ENCODE results near the gene MAX. TPM values are rescaled to one million over a fixed set of nuclear protein-coding genes. Genes with fewer than 3 reads are reported as not detected.

Gene MAX
- total RNA-seq, 6 experiments from 2014 or later, result 79.0 to 95.6 (median 81.9) TPM

DNA sequence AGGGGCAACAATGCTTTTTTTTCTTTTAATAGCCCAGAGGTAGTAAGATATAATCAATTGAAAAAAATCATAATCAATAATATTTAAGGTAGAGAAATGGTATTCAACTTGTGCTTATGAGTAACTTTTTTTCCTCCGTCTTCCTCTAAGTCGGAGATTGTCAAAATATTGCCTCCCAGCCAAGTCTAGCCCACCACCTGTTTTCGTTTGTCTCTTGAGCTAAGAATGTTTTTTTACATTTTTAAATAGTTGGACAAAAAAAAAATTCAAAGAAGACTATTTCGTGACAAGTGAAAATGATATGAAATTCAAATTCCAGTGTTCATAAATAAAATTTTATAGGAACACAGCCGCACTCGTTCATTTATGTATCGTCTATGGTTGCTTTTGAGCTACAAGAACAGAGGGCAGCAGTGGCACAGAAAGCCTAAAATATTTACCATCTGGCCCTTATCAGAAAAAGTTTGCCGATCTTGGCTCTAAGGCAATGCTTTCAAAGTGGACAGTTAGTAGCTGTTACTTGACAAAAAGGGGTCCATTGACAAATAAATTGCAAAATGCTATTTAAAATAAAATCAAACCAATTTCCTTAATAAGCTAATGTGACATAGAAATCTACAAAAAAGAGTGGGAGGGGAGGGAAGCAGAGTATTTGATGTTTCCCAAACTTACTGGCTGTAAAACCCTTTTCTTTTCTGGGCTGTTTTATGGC lies 40.8 kb upstream of the MAX start:
- no peak overlapping the region for H3K27ac Mint-ChIP-seq
- no peaks in the 10 kb centered on the region for H3K9me3 Mint-ChIP-seq
- peaks cover 29% of the 10 kb centered on the region for H3K27me3 Mint-ChIP-seq (ENCODE audit: insufficient read depth)
- TF ChIP-seq, protein P1, sequence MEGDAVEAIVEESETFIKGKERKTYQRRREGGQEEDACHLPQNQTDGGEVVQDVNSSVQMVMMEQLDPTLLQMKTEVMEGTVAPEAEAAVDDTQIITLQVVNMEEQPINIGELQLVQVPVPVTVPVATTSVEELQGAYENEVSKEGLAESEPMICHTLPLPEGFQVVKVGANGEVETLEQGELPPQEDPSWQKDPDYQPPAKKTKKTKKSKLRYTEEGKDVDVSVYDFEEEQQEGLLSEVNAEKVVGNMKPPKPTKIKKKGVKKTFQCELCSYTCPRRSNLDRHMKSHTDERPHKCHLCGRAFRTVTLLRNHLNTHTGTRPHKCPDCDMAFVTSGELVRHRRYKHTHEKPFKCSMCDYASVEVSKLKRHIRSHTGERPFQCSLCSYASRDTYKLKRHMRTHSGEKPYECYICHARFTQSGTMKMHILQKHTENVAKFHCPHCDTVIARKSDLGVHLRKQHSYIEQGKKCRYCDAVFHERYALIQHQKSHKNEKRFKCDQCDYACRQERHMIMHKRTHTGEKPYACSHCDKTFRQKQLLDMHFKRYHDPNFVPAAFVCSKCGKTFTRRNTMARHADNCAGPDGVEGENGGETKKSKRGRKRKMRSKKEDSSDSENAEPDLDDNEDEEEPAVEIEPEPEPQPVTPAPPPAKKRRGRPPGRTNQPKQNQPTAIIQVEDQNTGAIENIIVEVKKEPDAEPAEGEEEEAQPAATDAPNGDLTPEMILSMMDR (IDR thresholded peaks at IDR 0.05), result no peak
- no peaks in the 10 kb centered on the region for H3K4me1 Mint-ChIP-seq (ENCODE audit: low read depth)
- no peak for DNase-seq
- H3K36me3 Mint-ChIP-seq (ENCODE audit: low read depth), result no peaks in the 10 kb centered on the region
- H3K4me3 Mint-ChIP-seq, result no peak overlapping the region

DNA sequence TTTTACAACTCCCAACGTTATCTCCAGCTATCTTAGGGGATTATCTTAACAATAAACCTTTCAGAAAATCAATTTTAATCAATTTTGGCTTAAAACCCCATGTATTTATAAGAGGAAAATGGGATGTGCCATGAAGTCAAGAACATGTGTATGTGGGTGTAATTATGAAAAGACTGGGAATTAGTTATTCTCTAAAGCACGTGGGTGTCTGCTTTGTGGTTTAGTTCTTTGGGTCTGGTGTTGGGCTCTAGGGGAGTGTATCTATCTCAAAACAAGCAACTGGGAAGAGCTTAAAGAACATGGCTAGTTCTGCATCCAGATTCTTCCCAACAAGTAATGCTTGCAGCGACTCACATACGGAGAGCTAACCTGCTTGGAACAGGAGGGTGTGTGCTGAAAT lies 40.1 kb upstream of the MAX start:
- TF ChIP-seq, protein P1 (IDR thresholded peaks at IDR 0.05), result no peak
- Mint-ChIP-seq H3K36me3 (ENCODE audit: low read depth) (no peaks in the 10 kb centered on the region), H3K9me3 (no peaks in the 10 kb centered on the region), H3K27ac (no peak overlapping the region), H3K4me1 (ENCODE audit: low read depth) (no peaks in the 10 kb centered on the region), H3K27me3 (ENCODE audit: insufficient read depth) (peaks cover 29% of the 10 kb centered on the region), H3K4me3 (no peak overlapping the region)
- DNase-seq, result no peak

DNA sequence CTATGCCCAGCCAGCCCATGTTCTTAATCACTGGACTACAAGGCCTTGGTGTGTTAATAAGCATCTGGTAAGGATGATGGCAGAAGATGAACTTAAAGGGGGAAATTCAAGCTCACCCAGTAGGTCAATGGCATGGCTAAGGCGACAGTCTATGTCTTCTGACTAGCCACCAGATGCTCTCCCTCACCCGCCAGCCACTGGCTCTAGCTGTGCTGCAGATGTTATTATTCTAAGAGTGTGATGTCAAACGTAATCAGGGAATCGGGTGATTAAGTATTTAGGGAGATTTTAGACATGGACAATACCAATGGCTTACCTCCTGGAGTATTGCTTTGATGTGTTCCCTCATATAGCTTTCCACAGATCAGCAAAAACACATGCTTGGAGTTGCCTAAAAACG lies 39.2 kb upstream of the MAX start:
- Mint-ChIP-seq H3K4me3 (no peak overlapping the region), H3K4me1 (ENCODE audit: low read depth) (no peaks in the 10 kb centered on the region), H3K27me3 (ENCODE audit: insufficient read depth) (peaks cover 31% of the 10 kb centered on the region), H3K9me3 (no peaks in the 10 kb centered on the region), H3K36me3 (ENCODE audit: low read depth) (no peaks in the 10 kb centered on the region), H3K27ac (no peak overlapping the region)
- DNase-seq, result no peak
- TF ChIP-seq, protein P1 (IDR thresholded peaks at IDR 0.05), result no peak

DNA sequence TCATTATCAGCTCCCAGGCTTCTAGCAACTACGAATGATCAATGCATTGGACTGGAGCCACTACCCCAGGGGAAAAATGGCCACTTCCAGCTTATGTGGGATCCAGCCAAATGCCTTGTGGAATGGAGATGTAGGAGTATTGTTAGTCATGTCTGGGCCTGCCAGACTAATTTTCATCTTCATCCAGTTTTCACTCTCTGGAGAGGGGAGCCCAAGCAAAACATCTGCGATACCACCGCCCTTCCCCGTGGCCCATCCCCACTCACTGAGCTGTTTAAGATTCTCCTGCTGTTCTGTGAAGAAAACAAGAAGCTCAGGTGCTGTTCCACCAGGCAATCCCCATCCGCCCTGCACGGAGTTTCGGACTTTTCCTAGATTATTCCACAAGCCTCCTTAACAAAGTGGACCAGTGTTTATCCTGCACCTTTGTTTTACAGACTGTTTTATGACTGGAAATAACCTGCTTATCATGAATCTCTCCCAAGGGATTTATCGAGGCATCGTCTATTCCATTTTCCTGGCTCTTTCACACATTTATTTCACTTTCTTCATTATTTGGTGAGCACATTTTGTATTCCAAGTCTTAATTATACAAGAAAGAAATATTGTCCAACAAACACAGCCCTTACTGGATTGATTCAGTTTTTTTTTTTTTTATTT lies 35.5 kb upstream of the MAX start:
- Mint-ChIP-seq H3K27ac (no peak overlapping the region), H3K9me3 (no peaks in the 10 kb centered on the region), H3K4me1 (ENCODE audit: low read depth) (no peaks in the 10 kb centered on the region), H3K4me3 (no peak overlapping the region), H3K36me3 (ENCODE audit: low read depth) (no peaks in the 10 kb centered on the region), H3K27me3 (ENCODE audit: insufficient read depth) (peaks cover 11% of the 10 kb centered on the region)
- DNase-seq, result no peak
- TF ChIP-seq, protein P1 (IDR thresholded peaks at IDR 0.05), result no peak

DNA sequence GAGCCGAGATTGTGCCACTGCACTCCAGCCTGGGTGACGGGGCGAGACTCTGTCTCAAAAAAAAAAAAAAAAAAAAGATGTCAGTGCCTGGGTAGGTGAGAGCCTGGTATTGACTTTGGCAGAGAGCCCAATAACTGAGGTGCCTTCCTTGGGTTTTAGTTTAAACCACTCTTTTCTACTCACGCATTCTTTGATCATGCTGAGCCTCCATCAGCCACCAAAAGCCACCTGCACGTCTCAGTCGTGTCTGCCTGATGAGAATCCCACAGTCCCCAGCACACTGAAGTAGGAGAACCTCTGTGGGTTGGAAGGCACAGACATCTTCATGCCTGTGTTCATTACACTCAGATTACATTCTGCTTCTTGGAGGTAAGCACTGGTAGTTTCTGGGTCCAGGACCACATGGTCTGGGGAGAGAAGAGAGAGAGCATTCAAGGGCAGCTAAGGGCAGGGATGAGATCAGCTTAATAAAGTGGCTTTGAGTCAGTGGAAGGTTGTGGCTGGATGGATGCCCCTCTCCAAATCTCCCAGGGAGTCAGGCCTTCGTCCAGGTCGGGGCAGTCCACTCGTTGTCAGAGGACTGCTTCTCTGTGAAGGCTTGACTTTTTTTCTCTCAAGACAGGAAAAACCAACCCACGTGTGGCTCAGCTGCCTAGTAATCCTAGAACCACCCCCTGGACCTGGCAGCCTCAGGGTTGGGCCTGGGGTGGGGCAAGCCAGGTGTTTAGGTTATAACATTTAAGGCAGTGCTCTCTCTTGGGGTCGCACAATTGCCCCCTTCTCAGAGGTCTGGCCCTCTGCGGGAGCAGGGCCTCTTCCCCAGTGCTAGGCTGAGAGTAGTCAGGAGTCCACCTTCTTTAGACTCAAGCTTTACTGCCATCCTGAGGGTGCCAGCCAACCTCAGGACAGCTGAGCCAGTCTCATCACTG lies 32.6 kb upstream of the MAX start:
- no peaks in the 10 kb centered on the region for H3K4me1 Mint-ChIP-seq (ENCODE audit: low read depth)
- H3K27ac Mint-ChIP-seq, result no peak overlapping the region
- TF ChIP-seq, protein P1 (IDR thresholded peaks at IDR 0.05), result no peak
- H3K4me3 Mint-ChIP-seq, result no peak overlapping the region
- DNase-seq, result no peak
- no peaks in the 10 kb centered on the region for H3K9me3 Mint-ChIP-seq
- no peaks in the 10 kb centered on the region for H3K36me3 Mint-ChIP-seq (ENCODE audit: low read depth)
- H3K27me3 Mint-ChIP-seq (ENCODE audit: insufficient read depth), result peaks cover 11% of the 10 kb centered on the region

Data from HFFc6 (cell line).